SIG-M5 (cell line): ENCODE measurements around the gene STXBP6.
"Not testable (repeated sequence)": the region's sequence is repeated elsewhere in the genome, so short reads cannot be mapped to it uniquely, and the experiment has no call there.

ENCODE experiments used
- DNase-seq: peaks from one replicate; lab custom pipeline; 2025; lab: John Stamatoyannopoulos, UW

The STXBP6 gene

GRCh38 chr14:24986206-24986893 is 63.6 kb downstream of the STXBP6 start:
- DNase-seq: no peak

GRCh38 chr14:24984846-24985589 is 64.9 kb downstream of the STXBP6 start:
- DNase-seq: no peak

DNA sequence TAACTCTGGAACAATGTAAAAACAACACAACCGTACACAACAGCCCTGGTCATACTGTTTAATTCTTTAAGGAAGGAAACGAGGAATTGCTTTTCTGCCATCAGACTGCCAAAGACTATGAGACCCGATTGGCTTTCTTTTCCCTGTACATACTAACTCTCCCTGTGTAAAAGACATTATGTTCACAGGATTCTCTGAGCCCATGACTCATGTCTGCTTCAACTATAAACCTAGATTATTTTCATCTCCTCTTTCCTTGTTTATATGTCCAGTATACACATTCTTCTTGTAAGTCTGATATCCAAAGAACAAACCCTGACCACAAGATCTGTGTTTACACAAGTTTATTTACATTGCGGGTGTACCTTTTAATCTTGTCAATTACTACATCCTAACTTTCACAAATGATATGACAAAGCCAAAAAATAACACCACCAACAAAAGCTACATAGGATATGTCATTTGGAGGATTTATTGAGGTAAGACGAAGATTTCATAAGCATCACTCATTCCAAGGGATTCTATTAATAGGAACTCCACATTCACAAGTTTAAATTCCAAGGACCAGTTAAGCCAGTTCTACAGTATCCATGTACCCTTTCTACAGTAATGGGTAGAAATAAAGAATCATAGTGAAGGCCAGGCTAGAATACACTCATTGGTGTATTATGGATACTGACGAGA is 67.3 kb downstream of the STXBP6 start:
- no peak for DNase-seq

DNA sequence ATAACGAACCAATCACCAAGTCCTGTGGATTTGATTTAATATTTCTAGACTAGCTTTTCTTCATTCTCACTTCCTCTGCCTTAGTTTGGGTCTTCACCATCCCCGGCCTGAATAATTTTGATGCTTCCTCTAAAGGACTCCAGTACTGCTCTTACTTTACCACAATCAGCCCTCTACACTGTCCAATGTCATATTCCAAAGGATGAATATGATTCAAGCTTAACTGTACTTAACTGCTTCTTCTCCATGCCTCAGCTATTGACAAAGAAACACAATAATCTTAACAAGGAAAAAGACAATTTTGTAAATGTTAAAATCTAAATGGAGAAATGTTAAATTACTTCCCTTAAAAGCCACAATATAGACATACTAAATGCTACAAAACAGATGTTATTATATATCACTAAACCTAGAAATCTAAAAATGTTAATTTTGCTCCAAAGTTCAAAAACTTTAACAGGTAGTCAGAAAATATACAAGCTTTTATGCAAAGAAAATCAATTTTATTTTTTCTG is 70.2 kb downstream of the STXBP6 start:
- DNase-seq: no peak

DNA sequence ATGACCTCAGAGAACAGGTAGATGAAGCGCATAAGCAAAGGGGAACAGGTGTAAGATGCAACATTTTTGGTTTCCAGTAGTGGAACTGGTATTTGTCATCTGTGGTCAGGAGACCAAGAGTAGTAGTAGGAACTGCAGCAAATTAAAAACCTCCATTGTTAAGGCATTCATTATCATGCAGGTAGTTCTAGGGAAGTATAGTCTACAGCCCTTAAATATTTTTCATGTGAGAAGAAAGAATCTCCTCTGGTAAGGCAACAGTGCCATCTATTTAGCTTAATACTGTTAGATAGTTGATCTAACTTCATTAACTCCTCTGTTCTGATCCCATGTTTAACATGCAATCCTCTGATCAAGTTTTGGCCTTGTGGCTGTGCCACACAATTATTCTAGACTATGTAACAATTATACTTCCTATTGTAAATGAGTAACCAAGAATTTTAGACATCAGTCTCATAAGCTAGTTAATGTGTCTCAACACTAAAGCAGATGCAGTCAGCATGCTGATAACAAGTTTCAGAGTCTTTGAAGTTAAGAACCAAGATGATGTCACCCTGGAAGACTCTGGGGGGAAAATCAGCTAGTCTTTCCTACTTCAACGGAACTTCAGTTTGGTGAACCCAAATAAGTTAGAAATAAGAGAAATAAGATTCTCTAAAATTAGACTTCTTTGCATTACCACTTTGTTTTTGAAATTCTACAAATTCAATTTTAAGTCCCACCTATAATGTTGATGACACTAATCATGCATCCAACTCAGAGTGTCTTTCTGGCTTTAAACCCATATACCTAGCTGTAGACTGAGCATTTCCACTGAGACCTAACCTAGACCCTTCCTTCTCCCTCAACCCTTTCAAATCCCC is 70.9 kb downstream of the STXBP6 start:
- no peak for DNase-seq

DNA sequence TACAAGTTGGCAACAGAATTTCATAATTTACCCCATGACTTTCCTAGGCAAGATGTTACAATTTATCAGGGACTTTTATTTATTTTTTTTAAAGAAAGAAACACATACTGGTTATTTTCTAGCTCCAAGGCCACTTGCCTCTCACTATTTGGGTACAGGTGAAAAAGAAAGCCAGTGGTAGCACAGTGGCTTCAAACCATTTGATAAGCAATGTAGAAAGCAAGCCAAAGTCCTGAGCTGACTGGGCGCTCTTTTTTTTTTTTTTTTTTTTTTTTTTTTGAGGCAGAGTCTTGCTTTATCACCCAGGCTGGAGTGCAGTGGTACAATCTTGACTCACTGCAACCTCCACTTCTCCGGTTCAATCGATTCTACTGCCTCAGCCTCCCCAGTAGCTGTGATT is 73.3 kb downstream of the STXBP6 start:
- no peak for DNase-seq

- DNase-seq: no peak
Observed at GRCh38 chr14:24975393-24975792, 74.6 kb downstream of the STXBP6 start.

DNA sequence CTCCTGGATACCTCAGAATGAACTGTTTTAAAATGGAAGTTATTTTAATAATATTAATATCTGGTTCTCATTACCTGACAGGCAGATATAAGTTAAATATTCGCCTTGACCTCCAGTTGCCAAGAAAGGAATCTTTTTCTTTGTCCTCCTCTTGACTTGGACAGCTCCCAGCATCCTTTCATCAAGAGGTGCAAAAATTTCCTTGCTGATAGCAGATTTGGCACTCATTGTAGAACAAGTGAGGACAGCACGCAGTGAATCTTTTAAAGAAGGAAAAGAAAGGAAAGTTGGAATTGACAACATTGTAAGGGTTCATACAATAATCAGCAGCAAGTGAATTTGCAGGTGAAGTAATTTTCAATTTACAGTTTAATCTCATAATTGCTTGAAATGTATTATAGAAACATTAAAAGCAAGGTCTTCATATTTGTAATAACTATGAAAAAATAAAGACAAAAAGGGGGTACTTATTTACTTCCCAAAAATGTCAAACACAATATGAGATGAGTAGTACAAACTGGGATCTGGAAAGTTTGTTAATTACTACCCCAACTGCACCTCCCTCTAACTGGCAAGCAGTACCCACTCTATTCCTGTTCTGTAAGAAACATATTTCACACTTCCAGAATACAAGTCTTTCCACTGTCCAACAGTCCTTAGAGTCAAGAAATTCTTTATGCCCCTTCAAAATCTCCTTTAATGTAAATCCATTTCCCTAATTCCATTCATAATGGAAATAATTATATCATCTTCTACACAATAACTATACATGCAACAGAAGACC is 75.2 kb downstream of the STXBP6 start:
- DNase-seq: no peak

DNA sequence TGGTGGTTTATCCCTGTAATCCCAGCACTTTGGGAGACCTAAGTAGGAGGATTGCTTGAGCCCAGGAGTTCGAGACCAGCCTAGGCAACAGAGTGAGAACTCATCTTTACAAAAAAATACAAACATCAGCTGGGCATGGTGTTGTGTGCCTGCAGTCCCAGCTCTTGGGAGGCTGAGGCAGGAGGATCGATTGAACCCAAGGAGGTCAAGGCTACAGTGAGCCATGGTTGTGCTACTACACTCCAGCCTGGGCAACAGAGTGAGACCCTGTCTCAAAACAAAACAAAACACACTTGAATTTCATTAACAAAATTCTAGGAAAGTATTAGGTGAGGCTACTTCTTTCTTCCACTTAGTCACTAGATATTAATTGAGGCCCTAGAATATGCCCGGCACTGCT is 77.1 kb downstream of the STXBP6 start:
- DNase-seq: no peak

DNA sequence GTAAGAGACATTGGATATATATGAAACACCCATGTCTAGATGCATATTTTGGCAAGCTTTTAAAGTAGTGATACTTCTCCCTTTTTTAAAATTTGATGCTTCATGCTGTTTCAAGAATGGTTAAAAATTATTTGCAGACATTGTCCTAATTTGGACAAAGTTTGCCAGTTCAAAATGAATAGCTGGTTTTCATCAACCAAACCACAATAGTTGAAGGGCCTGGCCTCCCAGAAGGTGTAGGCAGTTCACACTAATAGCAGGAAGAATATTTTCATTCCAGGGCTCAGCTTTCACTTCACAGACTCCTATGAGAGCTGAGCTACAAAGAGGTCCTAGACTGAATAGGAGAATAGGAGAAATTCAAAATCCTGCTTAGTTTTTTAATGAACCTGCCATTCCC is 78.7 kb downstream of the STXBP6 start:
- no peak for DNase-seq

DNA sequence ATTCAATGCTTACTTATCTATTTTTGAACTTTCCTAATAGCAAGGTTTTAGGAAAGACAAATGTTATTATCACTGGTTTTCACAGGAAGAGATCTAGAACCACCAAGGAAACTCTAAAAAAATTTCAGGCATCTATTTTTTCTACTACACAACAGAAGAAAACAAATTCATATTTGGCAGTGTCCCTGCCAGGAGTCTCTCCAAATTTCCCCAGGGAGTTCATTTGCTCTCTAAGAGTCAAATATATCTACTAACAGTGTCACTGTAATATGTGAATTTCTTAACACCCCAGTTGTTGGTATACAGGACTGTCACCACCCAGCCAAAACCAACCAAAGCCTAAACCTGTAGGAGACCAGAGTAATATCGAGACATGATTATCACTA is 83.4 kb downstream of the STXBP6 start:
- DNase-seq: no peak

GRCh38 chr14:24965934-24966578 is 83.9 kb downstream of the STXBP6 start:
- DNase-seq: no peak

- DNase-seq: no peak
Observed at GRCh38 chr14:24965578-24965933, 84.4 kb downstream of the STXBP6 start.

GRCh38 chr14:24964591-24964990 is 85.4 kb downstream of the STXBP6 start:
- DNase-seq: no peak

DNA sequence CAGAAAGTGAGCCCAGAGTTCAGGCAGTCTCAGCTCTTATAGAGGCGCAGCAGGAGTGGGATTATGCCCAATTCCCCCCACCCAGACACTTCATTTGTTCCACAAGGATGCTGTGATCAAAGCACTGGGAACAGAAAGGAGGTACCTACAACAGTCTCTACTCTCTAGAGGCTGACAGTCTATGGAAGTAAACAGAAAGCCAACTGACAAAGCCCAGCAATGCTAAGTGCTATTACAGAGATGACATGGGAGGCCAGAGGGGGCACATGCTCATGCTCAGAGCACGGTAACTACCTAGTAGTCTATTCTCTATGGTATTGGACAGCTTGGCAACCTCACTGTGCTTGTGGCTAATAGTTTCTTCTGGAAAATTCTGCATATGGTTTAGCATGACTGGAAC is 85.9 kb downstream of the STXBP6 start:
- DNase-seq: no peak

DNA sequence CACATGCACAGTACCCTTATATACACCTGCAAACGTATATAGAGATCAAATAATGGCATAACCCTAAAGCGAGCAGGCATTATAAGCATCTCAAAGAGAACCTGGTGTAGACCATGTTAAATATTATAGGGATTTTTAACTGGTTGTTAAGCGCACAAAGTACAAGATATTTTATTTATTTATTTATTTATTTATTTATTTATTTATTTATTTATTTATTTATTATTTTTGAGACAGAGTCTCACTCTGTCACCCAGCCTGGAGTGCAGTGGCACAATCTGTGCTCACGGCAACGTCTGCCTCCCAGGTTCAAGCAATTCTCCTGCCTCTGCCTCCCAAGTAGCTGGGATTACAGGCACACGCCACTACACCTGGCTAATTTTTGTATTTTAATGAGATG is 87.8 kb downstream of the STXBP6 start:
- DNase-seq: not testable (repeated sequence)

- no peak for DNase-seq
Observed at GRCh38 chr14:24960816-24961215, 89.1 kb downstream of the STXBP6 start.

DNA sequence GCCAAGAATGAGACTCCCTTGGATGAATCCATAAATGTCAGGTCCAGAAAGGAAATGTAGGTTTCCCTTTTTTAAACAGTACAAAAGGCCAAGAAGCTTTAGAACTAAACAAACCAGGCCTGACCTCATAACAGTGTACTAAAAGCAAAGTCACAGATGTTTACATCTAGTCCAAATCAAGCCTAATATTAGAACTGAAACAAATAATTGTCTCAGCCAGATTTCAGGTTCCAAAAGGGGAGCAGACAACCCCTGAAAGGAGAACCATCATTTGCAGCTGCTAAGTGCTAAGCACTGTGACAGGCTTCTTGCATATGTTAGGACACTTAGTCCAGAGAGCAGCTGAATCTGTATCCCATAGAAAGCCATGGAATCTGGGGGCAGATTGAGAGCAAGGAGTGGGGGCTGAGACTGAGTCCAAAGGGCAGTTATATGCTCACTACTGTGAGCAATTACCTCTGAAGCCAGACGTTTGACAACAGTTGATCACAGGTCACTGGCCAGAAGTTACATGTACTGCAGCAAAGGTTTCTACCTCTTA is 90.1 kb downstream of the STXBP6 start:
- no peak for DNase-seq

DNA sequence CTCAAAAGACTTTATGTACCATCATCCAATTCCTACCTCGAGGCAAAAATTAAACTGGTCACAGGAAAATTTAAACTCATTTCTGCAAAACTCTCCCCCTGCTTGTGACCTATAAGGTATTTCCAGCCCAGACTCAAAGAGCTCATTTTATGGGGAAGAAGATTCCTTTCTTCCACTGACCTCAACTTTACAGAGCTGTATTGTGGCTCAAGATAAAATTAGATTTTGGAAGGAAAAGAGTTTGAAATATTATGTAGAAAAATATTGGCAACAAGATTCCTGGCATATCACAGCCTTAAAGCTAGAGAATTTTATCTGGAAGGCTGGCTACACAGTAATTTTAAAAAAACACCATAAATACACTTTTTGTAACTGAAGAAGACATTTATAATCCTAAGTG is 91.7 kb downstream of the STXBP6 start:
- no peak for DNase-seq

DNA sequence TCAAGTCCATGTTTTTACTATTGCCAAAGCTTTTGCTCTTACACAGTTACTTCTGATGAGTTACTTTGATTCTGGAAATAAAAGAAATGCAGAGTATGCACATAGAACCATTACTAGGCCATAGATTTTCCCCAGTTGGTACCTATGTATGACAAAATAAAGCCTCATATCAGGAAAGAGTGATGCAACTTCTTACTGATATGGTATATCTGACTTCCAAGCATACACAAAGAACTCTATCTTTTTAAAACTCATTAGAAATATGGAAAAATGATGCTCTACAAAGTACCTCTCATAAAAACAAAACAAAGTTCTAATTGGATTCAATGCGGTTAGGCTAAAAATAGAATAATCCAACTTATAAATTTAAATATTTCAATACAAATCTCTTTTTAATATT is 92.1 kb downstream of the STXBP6 start:
- no peak for DNase-seq

DNA sequence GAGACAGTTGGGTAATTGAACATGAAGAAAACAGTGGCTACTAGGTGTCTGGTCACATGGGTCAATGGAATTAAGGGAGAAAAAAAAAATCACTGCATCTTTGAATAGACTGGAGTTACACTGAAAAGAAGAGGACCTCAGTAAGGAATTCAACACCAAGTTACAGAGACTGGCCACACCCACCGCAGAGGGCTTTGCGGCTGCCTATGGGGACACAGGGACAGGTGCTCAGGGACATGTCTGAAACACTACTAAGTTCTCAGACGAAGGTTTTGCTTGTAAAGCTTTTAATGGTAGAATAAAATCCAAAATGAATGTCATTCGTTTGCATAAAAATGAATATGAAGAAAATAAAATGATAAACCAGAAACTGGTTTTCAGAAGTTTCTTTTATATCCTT is 93.8 kb downstream of the STXBP6 start:
- DNase-seq: no peak
